ACC112 (cell line): ENCODE measurements around the gene ATP5ME.

Source experiments
- H2AFZ ChIP-seq: fragments of 200-600 bp; sonication (generic); one replicate; pipeline ENCODE4 v1.6.0; 2017; ENCODE audit warnings: antibody characterized with exemption, low read length; ENCODE audit not compliant: unreplicated experiment
- H3K27ac ChIP-seq: fragments of 200-600 bp; sonication (generic); 2 replicates; pipeline ENCODE4 v1.5.1; 2014; ENCODE audit warnings: low read depth, mild to moderate bottlenecking, antibody characterized with exemption, low read length, moderate library complexity
- H3K27me3 ChIP-seq: fragments of 200-600 bp; sonication (generic); 2 replicates; pipeline ENCODE4 v1.6.1; 2014; ENCODE audit warnings: mild to moderate bottlenecking, antibody characterized with exemption, low read length, moderate library complexity, mixed read lengths; ENCODE audit not compliant: insufficient read depth
- H3K36me3 ChIP-seq: fragments of 200-600 bp; sonication (generic); 2 replicates; pipeline ENCODE4 v1.6.1; 2016; ENCODE audit warnings: mild to moderate bottlenecking, antibody characterized with exemption, low read length, moderate library complexity, mixed read lengths; ENCODE audit not compliant: insufficient read depth
- H3K4me1 ChIP-seq: fragments of 200-600 bp; sonication (generic); one replicate; pipeline ENCODE4 v1.6.1; 2016; ENCODE audit warnings: low read length, mixed read lengths; ENCODE audit not compliant: insufficient read depth, unreplicated experiment, control insufficient read depth
- H3K4me3 ChIP-seq: fragments of 200-600 bp; sonication (generic); 2 replicates; pipeline ENCODE4 v1.5.1; 2014; ENCODE audit warnings: mild to moderate bottlenecking, low read depth, low read length
- H3K79me2 ChIP-seq: fragments of 200-600 bp; sonication (generic); one replicate; pipeline ENCODE4 v1.6.0; 2016; ENCODE audit warnings: low read length; ENCODE audit not compliant: control insufficient read depth, unreplicated experiment, insufficient read depth

ATP5ME gene

DNA sequence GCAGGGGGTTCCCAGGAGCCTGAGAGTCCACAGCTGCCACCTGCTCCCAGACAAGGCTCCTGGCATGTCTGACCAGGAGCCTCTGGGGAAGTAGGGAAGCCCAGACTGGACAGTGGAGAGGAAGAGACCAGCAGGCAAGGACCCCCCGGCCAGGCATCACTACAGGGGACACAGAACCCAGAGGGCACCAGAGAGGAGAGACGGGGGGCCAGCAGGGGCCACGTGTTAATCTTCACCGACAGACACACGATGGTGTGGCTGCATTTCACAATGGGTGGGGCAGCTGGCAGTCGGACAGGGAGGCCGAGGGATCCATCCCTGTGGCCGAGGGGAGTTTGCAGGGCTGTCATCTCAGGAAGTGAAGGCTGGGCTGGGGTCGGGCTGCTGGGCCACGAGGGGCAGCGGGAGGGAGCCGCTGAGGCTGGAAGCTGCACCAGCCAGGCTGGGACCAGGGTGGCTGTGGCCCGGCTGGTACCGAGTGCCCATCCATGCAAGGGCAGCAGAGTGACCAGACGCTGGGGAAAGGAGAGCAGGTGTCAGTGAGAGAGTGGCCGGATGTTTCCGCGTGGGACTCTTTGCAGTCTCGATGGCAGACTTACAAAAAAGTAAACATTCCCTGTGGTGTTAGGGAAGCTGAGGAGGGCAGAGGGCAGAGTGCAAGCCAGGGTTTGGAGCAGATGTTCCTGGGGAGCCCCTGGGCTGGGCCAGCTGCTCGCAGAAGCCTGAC, 44.0 kb downstream of the ATP5ME start:
- Histone ChIP-seq H3K36me3 (no peaks in the 10 kb centered on the region), H3K27me3 (0 out of 2 replicates have a peak, but pooled peaks cover 3% of the 10 kb centered on the region), H2AFZ (no peak overlapping the region), H3K4me1 (no peaks in the 10 kb centered on the region), H3K27ac (no peak overlapping the region), H3K4me3 (no peak overlapping the region), H3K79me2 (no peaks in the 10 kb centered on the region)

DNA sequence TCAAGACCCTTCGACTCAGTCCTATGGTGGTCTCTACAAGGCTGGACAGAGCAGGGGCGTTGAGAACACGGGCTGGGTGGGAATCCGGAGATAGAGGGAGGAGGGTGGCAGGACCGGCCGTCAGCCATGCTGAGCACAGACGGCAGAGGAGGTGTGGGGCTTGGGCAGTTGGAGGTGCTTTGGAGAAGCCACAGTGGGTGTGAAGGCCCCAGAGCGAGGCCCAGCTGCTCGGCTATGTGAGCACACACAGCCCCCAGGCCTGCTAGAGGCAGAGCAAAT, 44.5 kb downstream of the ATP5ME start:
- Histone ChIP-seq H3K36me3 (no peaks in the 10 kb centered on the region), H3K27me3 (0 out of 2 replicates have a peak, but pooled peaks cover 3% of the 10 kb centered on the region), H3K4me1 (no peaks in the 10 kb centered on the region), H3K4me3 (no peak overlapping the region), H3K27ac (no peak overlapping the region), H2AFZ (no peak overlapping the region), H3K79me2 (no peaks in the 10 kb centered on the region)

GRCh38 chr4:628821-629635, 45.0 kb downstream of the ATP5ME start:
- no peak overlapping the region for H3K27ac ChIP-seq
- no peaks in the 10 kb centered on the region for H3K79me2 ChIP-seq
- H3K36me3 ChIP-seq = no peaks in the 10 kb centered on the region
- H3K4me1 ChIP-seq = no peaks in the 10 kb centered on the region
- H3K4me3 ChIP-seq = no peak overlapping the region
- H2AFZ ChIP-seq = no peak overlapping the region
- H3K27me3 ChIP-seq = 0 out of 2 replicates have a peak, but pooled peaks cover 8% of the 10 kb centered on the region

DNA sequence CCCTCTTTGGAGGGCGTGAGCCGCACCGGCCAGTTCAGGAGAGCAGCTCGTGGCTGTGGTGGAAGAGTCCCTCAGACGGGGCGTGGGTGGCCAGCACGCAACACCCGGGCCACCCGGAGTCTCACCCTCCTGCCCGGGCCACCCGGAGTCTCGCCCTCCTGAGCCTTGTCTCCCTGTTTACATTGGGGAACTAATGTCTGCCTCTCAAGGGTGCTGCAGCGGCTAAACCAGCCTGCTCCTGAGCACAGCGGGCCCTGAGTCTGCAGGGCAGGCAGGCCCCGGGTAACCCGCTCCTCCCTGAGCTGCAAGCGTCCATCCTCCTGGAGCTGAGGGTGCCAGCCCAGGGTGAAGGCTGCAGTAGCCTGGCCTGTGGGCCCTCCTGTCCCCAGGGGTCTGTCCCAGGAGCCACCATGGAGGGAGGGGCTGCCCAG, 45.8 kb downstream of the ATP5ME start:
- Histone ChIP-seq H3K27ac (no peak overlapping the region), H3K36me3 (no peaks in the 10 kb centered on the region), H2AFZ (no peak overlapping the region), H3K4me3 (no peak overlapping the region), H3K79me2 (no peaks in the 10 kb centered on the region), H3K27me3 (0 out of 2 replicates have a peak, but pooled peaks cover 8% of the 10 kb centered on the region), H3K4me1 (no peaks in the 10 kb centered on the region)

GRCh38 chr4:627347-628125, 46.5 kb downstream of the ATP5ME start:
- Histone ChIP-seq H2AFZ (no peak overlapping the region), H3K4me1 (no peaks in the 10 kb centered on the region), H3K79me2 (no peaks in the 10 kb centered on the region), H3K36me3 (no peaks in the 10 kb centered on the region), H3K27me3 (0 out of 2 replicates have a peak, but pooled peaks cover 8% of the 10 kb centered on the region), H3K27ac (no peak overlapping the region), H3K4me3 (no peak overlapping the region)

DNA sequence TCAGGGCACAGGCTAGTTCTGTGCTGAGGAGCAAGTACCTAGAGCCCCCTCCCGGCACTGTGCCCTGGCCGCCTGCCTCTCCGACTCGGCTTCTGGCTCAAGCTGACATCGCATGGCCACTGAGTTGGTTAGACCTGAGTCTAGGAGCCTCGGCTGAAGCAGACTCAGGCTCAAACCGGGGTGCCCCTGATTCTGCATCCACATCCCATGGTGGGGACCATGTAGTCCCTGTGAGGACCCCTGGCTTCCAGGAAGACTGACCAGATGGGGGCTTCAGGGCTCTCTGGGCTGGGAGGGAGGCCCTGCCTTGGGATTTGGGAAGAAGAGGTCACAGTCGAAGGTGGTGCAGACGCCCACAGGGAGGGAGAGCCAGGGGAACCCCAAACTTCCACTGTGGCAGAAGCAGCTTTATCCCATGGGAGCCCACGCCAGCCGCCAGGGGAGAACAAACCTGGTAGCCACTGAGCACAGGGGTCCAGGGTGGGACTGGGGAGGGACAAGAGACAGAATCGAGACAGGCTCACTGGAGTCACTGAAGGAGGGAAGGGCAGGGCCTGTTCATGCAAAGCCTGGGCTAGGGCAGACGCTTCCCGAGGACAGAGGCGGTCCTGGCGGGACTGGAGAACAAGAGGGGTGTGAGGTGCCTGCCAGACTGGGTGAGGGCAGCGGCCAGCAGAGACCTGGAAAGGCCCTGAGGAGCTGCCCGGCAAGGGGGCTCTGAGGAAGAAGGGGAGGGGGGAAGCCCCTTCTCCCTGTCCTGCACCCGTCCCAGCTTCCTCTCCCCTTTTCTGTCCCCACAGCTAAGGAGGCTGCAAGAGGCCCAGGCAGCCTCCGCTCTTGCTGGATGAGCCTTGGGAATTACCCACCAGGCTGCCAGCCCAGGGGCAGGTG, 47.6 kb downstream of the ATP5ME start:
- Histone ChIP-seq H3K36me3 (no peaks in the 10 kb centered on the region), H3K27me3 (0 out of 2 replicates have a peak, but pooled peaks cover 8% of the 10 kb centered on the region), H3K79me2 (no peaks in the 10 kb centered on the region), H3K4me1 (no peaks in the 10 kb centered on the region), H2AFZ (no peak overlapping the region), H3K27ac (no peak overlapping the region), H3K4me3 (no peak overlapping the region)

DNA sequence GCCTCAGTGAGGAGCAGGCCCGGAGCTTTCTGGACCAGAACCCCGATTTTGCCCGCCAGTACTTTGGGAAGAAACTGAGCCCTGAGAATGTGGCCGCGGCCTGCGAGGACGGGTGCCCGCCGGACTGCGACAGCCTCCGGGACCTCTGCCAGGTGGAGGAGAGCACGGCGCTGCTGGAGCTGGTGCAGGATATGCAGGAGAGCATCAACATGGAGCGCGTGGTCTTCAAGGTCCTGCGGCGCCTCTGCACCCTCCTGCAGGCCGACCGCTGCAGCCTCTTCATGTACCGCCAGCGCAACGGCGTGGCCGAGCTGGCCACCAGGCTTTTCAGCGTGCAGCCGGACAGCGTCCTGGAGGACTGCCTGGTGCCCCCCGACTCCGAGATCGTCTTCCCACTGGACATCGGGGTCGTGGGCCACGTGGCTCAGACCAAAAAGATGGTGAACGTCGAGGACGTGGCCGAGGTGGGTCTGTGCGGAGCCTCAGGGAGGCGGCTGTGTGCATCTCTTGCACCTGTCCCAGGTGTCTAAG, 48.4 kb downstream of the ATP5ME start:
- no peaks in the 10 kb centered on the region for H3K4me1 ChIP-seq
- no peak overlapping the region for H3K27ac ChIP-seq
- H2AFZ ChIP-seq = no peak overlapping the region

GRCh38 chr4:624705-625590, 49.1 kb downstream of the ATP5ME start, which contains the start of gene PDE6B:
Gene PDE6B, plus strand, starts transcription at chr4:625573. Its CDS starts 54 bp downstream, at chr4:625627.
- H3K36me3 ChIP-seq = no peaks in the 10 kb centered on the region
- H3K79me2 ChIP-seq = no peaks in the 10 kb centered on the region
- H2AFZ ChIP-seq = no peak within 1 kb of the TSS
- peaks cover 14% of the 10 kb centered on the region; the same call in 1 of the 2 replicates for H3K27me3 ChIP-seq
- H3K4me1 ChIP-seq = no peaks in the 10 kb centered on the region
- H3K4me3 ChIP-seq = no peak within 1 kb of the TSS
- no peak within 1 kb of the TSS for H3K27ac ChIP-seq

More for the DNA sequence above, 48.4 kb downstream of the ATP5ME start:
- H3K4me3 ChIP-seq = no peak overlapping the region
- peaks cover 8% of the 10 kb centered on the region; the same call in 1 of the 2 replicates for H3K27me3 ChIP-seq
- H3K79me2 ChIP-seq = no peaks in the 10 kb centered on the region
- H3K36me3 ChIP-seq = no peaks in the 10 kb centered on the region

- Histone ChIP-seq H3K36me3 (no peaks in the 10 kb centered on the region), H3K4me1 (no peaks in the 10 kb centered on the region), H2AFZ (no peak overlapping the region), H3K27me3 (peaks cover 14% of the 10 kb centered on the region; the same call in 1 of the 2 replicates), H3K79me2 (no peaks in the 10 kb centered on the region), H3K4me3 (no peak overlapping the region), H3K27ac (no peak overlapping the region)
Observed at GRCh38 chr4:623914-624566, 50.0 kb downstream of the ATP5ME start.
